CD4-positive, alpha-beta memory T cell (primary cell): Measurements from ENCODE around the gene RANBP10. TPM values are rescaled to one million over a fixed set of nuclear protein-coding genes. Genes with fewer than 3 reads are reported as not detected.
"Not testable (repeated sequence)": the region's sequence is repeated elsewhere in the genome, so short reads cannot be mapped to it uniquely, and the experiment has no call there.

Experiments
- CTCF ChIA-PET: fragments of 350-600 bp; sonication (Branson Sonifier 250); formaldehyde crosslinking; loops from one replicate; lab custom pipeline; 2021; ENCODE audit warnings: inconsistent platforms; ENCODE audit not compliant: partially characterized antibody; lab: Charles Lee
- POLR2A ChIA-PET: fragments of 350-600 bp; sonication (Branson Sonifier 250); formaldehyde crosslinking; loops from one replicate; lab custom pipeline; 2021; ENCODE audit not compliant: partially characterized antibody; lab: Charles Lee
- DNase-seq, 5 donors: peaks; one replicate each; pipeline versions ENCODE4 v3.0.0 to v3.0.0-alpha.2; 2020 to 2022; ENCODE audit warnings: mixed read lengths in 1 of 5
- H3K27ac ChIP-seq: one replicate; pipeline ENCODE4 v1.7.0; 2013; ENCODE audit warnings: low read depth, low read length
- H3K27me3 ChIP-seq: 2 replicates; pipeline ENCODE4 v1.7.0; 2013; ENCODE audit warnings: mild to moderate bottlenecking, low read length, moderate library complexity; ENCODE audit not compliant: insufficient read depth
- H3K36me3 ChIP-seq: 2 replicates; pipeline ENCODE4 v1.7.0; 2013; ENCODE audit warnings: mild to moderate bottlenecking, low read length, moderate library complexity; ENCODE audit not compliant: insufficient read depth
- H3K4me1 ChIP-seq: 2 replicates; pipeline ENCODE4 v1.7.0; 2013; ENCODE audit warnings: mild to moderate bottlenecking, low read length, moderate library complexity; ENCODE audit not compliant: insufficient read depth
- H3K4me3 ChIP-seq, 2 donors: one replicate each; pipeline ENCODE4 v1.7.0; 2013; ENCODE audit warnings: low read length in 2 of 2, mild to moderate bottlenecking in 1 of 2
- H3K9me3 ChIP-seq, 2 donors: one replicate each; pipeline ENCODE4 v1.7.0; 2013; ENCODE audit warnings: low read length in 2 of 2, control low read depth in 1 of 2; ENCODE audit not compliant: control insufficient read depth in 1 of 2
- H3K27ac Mint-ChIP-seq, 7 donors: one replicate each; pipeline ENCODE4 v1.8.0; 2020 to 2021; ENCODE audit warnings: mixed read lengths in 7 of 7, mild to moderate bottlenecking in 6 of 7, inconsistent platforms in 3 of 7, moderate library complexity in 3 of 7
- H3K27me3 Mint-ChIP-seq, 2 donors: one replicate each; pipeline ENCODE4 v1.8.0; 2020 to 2021; ENCODE audit warnings: mixed read lengths in 2 of 2
- H3K36me3 Mint-ChIP-seq, 2 donors: one replicate each; pipeline ENCODE4 v1.8.0; 2020 to 2021; ENCODE audit warnings: mixed read lengths in 2 of 2, inconsistent platforms in 1 of 2, mild to moderate bottlenecking in 1 of 2
- H3K4me1 Mint-ChIP-seq, 4 donors: one replicate each; pipeline ENCODE4 v1.8.0; 2020 to 2021; ENCODE audit warnings: mixed read lengths in 4 of 4, mild to moderate bottlenecking in 1 of 4
- H3K4me3 Mint-ChIP-seq, 8 donors: one replicate each; pipeline ENCODE4 v1.8.0; 2020 to 2021; ENCODE audit warnings: mixed read lengths in 8 of 8, mild to moderate bottlenecking in 7 of 8, moderate library complexity in 6 of 8, inconsistent platforms in 3 of 8
- H3K9me3 Mint-ChIP-seq, 8 donors: one replicate each; pipeline ENCODE4 v1.8.0; 2020 to 2021; ENCODE audit warnings: mixed read lengths in 8 of 8, mild to moderate bottlenecking in 5 of 8, inconsistent platforms in 3 of 8, moderate library complexity in 1 of 8
- intact Hi-C: fragments of 100-400 bp; cut with micrococcal nuclease; formaldehyde crosslinking; loops from one replicate; pipeline ENCODE4 v1.15.1; 2023
- polyA plus RNA-seq, 2 donors: library from polyadenylated mRNA; unstranded; fragments of 300-500 nt; fragmentation: Illumina TruSeq; gene quantifications; one replicate each; pipeline ENCODE4 v1.2.3, GENCODE V29; 2021
- total RNA-seq, 2 experiments: library from RNA; stranded (reverse); gene quantifications; one replicate each; pipeline ENCODE4 v1.2.3, GENCODE V29; 2021

The RANBP10 gene
- total and polyA plus RNA-seq, 4 experiments from 2014 or later, result 7.1 to 27.8 (median 20.1) TPM

DNA sequence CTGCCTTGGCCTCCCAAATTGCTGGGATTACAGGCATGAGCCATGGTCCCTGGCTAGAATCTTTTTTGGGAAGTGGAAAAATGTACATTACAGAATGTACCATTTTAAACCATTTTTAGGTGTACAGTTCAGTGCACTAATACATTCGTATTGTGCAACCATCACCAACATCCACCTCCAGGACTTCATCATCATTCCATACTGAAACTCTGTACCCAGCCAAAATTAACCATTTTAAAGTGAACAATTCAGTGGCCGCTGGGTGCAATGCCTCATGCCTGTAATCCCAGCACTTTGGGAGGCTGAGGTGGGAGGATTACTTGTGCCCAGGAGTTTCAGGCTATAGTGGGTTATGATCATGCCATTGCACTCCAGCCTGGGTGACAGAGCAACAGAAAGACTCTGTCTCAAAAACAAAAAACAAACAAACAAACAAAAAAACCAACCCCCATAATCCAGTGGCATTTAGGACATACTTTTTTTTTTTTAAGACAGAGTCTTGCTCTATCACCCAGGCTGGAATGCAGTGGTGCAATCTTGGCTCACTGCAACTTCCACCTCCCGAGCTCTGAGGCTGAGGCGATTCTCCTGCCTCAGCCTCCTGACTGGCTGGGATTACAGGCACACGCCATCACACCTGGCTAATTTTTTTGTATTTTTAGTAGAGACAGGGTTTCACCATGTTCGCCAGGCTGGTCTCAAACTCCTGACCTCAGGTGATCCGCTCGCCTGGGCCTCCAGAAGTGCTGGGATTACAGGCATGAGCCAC is 112.7 kb downstream of the RANBP10 start:
- H3K4me1 ChIP-seq, H3K9me3 ChIP-seq, POLR2A ChIA-PET, DNase-seq, H3K27me3 ChIP-seq, H3K4me3 Mint-ChIP-seq, H3K4me3 ChIP-seq, intact Hi-C loops, H3K36me3 ChIP-seq, H3K27ac ChIP-seq, H3K4me1 Mint-ChIP-seq, H3K9me3 Mint-ChIP-seq, CTCF ChIA-PET, H3K27me3 Mint-ChIP-seq: not testable (repeated sequence)
- Mint-ChIP-seq H3K27ac (peak overlapping the region in 4 of 7 donors; percentile 6 to 70 (median 58)), H3K36me3 (peaks cover 11 to 13% of the 10 kb centered on the region in 2 donors)

DNA sequence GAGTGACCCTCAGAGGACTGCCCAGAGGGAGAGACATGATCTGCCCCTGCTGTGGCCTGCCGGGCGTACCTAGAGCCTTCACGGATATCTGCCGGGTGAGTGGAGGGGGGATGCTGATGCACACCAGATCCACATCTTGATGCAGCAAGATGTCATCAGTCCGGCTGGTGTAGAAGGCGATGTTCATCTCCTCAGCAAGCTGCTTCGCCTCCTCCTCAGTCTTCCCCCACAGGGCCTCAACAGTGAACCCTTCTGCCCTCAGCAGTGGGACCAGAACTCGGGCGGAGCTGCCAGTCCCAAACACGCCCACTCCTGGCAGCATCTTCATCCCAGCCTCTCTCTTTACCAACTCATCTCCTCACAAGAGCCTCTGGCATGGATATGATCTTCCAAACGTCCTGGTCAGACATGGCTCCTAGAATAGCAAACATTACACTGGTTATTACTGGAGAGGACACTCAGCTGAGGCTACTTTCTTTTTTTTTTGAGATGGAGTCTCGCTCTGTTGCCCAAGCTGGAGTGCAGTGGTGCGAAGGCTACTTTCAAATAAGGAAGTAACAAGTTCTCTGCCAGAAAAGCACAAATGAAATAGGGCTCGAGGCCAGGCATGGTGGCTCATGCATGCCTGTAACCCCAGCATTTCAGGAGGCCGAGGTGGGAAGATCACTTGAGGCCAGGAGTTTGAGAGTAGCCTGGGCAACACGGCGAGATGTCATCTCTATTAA is 120.8 kb downstream of the RANBP10 start:
- ChIA-PET POLR2A (interaction anchor here (0.6 to 1.0 kb wide), 3 partner anchors 24 to 391 kb away, joined by 3 to 4 read pairs (median 3); partner anchors contain the start of genes GFOD2 and PARD6A), CTCF (interaction anchor here (0.9 to 1.0 kb wide), 2 partner anchors 13 to 164 kb away, joined by 4 to 6 read pairs; no protein-coding TSS in a partner anchor)
- Mint-ChIP-seq H3K27ac (peak overlapping the region; percentile 79 to 92 (median 91)), H3K4me3 (peak overlapping the region in 7 of 8 donors; percentile 21 to 77 (median 65)), H3K9me3 (no peaks in the 10 kb centered on the region), H3K27me3 (no peaks in the 10 kb centered on the region), H3K36me3 (peaks cover 7 to 22% of the 10 kb centered on the region in 2 donors), H3K4me1 (peaks cover 22 to 40% (median 29%) of the 10 kb centered on the region in 4 donors)
- intact Hi-C loops, result no loop called here
- H3K27ac ChIP-seq, result peak overlapping the region; percentile 18
- H3K27me3 ChIP-seq, result no peaks in the 10 kb centered on the region
- peak overlapping the region in 1 of 2 donors; percentile 18 for H3K4me3 ChIP-seq
- peaks cover 3% of the 10 kb centered on the region for H3K36me3 ChIP-seq
- no peak for DNase-seq
- peaks cover 19% of the 10 kb centered on the region for H3K4me1 ChIP-seq
- no peaks in the 10 kb centered on the region for H3K9me3 ChIP-seq

DNA sequence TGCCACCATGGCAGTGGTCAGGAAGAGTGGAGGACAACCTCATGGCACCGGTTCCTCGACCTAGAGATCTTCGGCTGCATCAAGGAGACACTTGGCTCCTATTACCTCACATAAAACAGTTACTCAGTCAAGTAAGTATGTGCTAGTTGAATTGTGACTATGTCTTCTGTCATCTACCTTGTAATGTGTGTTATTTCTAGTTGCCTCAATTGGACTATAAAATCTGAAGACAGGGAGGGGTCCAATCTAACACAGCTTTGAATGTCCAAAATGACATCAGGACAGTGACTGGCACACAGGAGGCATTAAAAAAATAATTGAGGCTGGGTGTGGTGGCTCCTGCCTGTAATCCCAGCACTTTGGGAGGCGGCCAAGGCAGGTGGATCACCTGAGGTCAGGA is 122.6 kb downstream of the RANBP10 start:
- no peaks in the 10 kb centered on the region for H3K9me3 ChIP-seq
- CTCF ChIA-PET, result interaction anchor here (0.8 to 3.3 kb wide), 2 partner anchors 10 to 162 kb away, joined by 3 to 20 read pairs; no protein-coding TSS in a partner anchor
- DNase-seq, result no peak
- peaks cover 19% of the 10 kb centered on the region for H3K4me1 ChIP-seq
- POLR2A ChIA-PET, result interaction anchor here (1.0 to 2.4 kb wide), 3 partner anchors 16 to 122 kb away, joined by 3 to 6 read pairs (median 4); partner anchors contain the start of gene CTCF
- peaks cover 7 to 24% of the 10 kb centered on the region in 2 donors for H3K36me3 Mint-ChIP-seq
- H3K4me1 Mint-ChIP-seq, result peaks cover 20 to 40% (median 28%) of the 10 kb centered on the region in 4 donors
- no peaks in the 10 kb centered on the region for H3K27me3 ChIP-seq
- no peak overlapping the region for H3K4me3 ChIP-seq
- peak overlapping the region in 2 of 8 donors; percentile 1 to 26 for H3K4me3 Mint-ChIP-seq
- H3K36me3 ChIP-seq, result peaks cover 3% of the 10 kb centered on the region
- peak overlapping the region in 6 of 7 donors; percentile 35 to 84 (median 75) for H3K27ac Mint-ChIP-seq
- no peaks in the 10 kb centered on the region for H3K27me3 Mint-ChIP-seq
- intact Hi-C loops, result no loop called here
- no peak overlapping the region for H3K27ac ChIP-seq
- H3K9me3 Mint-ChIP-seq, result no peaks in the 10 kb centered on the region

DNA sequence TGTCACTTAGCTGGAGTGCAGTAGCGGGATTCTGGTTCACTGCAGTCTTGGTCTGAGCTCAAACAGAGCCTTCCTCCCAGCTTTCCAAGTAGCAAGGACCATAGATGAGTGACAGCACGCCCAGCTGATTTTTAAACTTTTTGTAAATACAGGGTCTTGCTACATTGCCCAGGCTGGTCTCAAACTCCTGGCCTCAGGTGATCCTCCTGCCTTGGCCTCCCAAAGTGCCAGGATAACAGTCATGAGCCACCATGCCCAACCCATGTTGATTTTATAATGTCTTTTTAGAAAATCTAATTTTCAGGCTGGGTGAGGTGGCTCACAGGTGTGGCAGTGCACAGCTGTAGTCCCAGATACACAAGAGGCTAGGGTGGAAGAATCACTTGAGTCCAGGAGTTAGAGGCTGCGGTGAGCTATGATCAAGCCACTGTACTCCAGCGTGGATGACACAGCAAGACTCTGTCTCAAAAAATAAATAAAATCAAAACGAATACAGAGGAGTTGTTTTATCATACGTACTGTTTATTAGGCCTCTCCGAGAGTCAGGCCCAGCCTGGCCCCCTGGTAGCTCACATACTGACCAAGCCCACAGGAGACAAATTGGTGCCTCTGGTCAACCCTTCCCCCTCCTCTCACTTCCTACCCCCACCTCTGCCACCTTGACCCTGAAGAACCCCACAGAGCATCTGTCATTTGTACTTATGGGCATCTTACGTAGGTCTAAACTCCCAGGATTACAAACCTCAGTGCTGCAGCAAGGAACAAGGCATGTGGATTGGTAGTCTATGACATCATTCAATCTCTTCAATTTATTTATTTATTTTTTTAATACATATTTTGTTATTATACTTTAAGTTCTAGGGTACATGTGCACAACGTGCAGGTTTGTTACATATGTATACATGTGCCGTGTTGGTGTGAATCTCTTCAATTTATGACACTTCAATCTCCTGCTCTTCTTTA is 126.1 kb downstream of the RANBP10 start:
- no peaks in the 10 kb centered on the region for H3K9me3 Mint-ChIP-seq
- Histone ChIP-seq H3K27me3 (no peaks in the 10 kb centered on the region), H3K4me1 (peaks cover 9% of the 10 kb centered on the region), H3K9me3 (no peaks in the 10 kb centered on the region), H3K36me3 (peaks cover 3% of the 10 kb centered on the region), H3K27ac (no peak overlapping the region), H3K4me3 (no peak overlapping the region)
- peak overlapping the region in 4 of 7 donors; percentile 14 to 76 (median 24) for H3K27ac Mint-ChIP-seq
- POLR2A ChIA-PET, result interaction anchor here (1.1 to 2.1 kb wide), 2 partner anchors 17 to 118 kb away, joined by 3 to 6 read pairs; partner anchors contain the start of gene CTCF
- intact Hi-C loops, result no loop called here
- H3K36me3 Mint-ChIP-seq, result peaks cover 7 to 22% of the 10 kb centered on the region in 2 donors
- H3K27me3 Mint-ChIP-seq, result no peaks in the 10 kb centered on the region
- H3K4me3 Mint-ChIP-seq, result no peak overlapping the region
- CTCF ChIA-PET, result interaction anchor here (0.6 to 3.3 kb wide), 5 partner anchors 7 to 159 kb away, joined by 3 to 20 read pairs (median 3); no protein-coding TSS in a partner anchor
- peaks cover 11 to 24% (median 14%) of the 10 kb centered on the region in 4 donors for H3K4me1 Mint-ChIP-seq
- DNase-seq, result no peak

DNA sequence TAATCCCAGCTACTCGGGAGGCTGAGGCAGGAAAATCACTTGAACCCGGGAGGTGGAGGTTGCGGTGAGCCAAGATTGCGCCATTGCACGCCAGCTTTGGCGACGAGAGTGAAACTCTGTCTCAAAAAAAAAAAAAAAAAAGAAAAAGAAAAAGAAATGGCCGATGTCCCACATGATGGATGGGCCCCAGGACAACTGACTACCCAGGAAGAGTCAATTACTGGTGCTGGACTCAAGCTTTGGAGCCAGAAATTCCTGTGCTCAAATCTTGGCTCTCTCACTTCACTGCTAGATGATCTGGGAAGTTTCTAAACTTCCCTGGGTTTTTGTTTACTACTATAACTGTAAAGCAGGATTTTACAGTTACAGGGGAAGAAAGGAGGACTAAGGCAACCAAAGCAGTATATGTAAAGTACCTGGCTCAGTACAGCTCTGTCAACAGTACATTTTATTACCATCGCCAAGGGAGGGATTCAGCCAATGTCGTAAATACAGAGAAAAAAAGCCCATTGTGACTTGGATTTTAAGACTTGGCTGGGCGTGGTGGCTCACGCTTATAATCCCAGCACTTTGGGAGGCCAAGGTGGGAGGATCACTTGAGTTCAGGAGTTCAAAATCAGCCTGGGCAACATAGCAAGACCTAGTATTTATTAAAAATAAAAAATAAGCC is 127.9 kb downstream of the RANBP10 start:
- POLR2A ChIA-PET, result no interaction called here

DNA sequence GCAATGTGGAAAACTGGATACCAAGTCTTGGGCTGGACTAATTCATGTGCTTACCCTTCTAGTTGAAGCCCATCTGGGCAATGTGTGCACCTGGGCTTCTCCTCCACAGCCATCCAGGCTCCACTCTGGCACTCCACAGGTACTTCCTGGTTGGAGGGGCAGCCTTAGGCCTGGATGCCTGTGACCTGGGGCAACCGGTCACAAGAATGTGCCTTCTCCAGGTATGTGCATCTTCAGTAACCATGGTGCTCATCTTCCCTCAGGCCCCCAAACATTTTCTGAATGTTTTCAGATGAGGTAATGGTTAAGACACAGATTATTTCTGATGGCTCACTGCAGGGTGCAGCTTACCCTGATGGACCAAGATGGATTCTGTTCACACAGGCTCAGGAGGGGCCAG is 128.6 kb downstream of the RANBP10 start:
- Mint-ChIP-seq H3K4me3 (no peak overlapping the region), H3K4me1 (peaks cover 0 to 12% (median 5%) of the 10 kb centered on the region in 4 donors), H3K9me3 (no peaks in the 10 kb centered on the region), H3K27ac (peak overlapping the region in 4 of 7 donors; percentile 24 to 57 (median 40)), H3K27me3 (no peaks in the 10 kb centered on the region), H3K36me3 (peaks cover 0 to 16% of the 10 kb centered on the region in 2 donors)
- no peaks in the 10 kb centered on the region for H3K9me3 ChIP-seq
- no peak for DNase-seq
- H3K27ac ChIP-seq, result no peak overlapping the region
- intact Hi-C loops, result no loop called here
- H3K36me3 ChIP-seq, result peaks cover 3% of the 10 kb centered on the region
- H3K27me3 ChIP-seq, result no peaks in the 10 kb centered on the region
- ChIA-PET POLR2A (no interaction called here), CTCF (interaction anchor here (2.2 kb wide), 1 partner anchor 156 kb away, joined by 6 read pairs; no protein-coding TSS in a partner anchor)
- H3K4me1 ChIP-seq, result no peaks in the 10 kb centered on the region
- H3K4me3 ChIP-seq, result no peak overlapping the region

More for the DNA sequence above, 127.9 kb downstream of the RANBP10 start:
- no peaks in the 10 kb centered on the region for H3K9me3 ChIP-seq
- no peak for DNase-seq
- H3K4me1 ChIP-seq, result no peaks in the 10 kb centered on the region
- Mint-ChIP-seq H3K4me3 (no peak overlapping the region), H3K27me3 (no peaks in the 10 kb centered on the region), H3K27ac (peak overlapping the region in 4 of 7 donors; percentile 13 to 80 (median 50)), H3K4me1 (peaks cover 2 to 16% (median 6%) of the 10 kb centered on the region in 4 donors), H3K36me3 (peaks cover 3 to 19% of the 10 kb centered on the region in 2 donors), H3K9me3 (no peaks in the 10 kb centered on the region)
- no peaks in the 10 kb centered on the region for H3K27me3 ChIP-seq
- no peak overlapping the region for H3K27ac ChIP-seq
- CTCF ChIA-PET, result interaction anchor here (1.5 kb wide), 1 partner anchor 11 kb away, joined by 3 read pairs; no protein-coding TSS in a partner anchor
- no peak overlapping the region for H3K4me3 ChIP-seq
- intact Hi-C loops, result no loop called here
- H3K36me3 ChIP-seq, result peaks cover 3% of the 10 kb centered on the region
